GM18873 (cell line): ENCODE data around the gene SPOP.

Experiments used
- ATAC-seq: cut with Tn5 transposase; IDR thresholded peaks from one replicate; pipeline ENCODE4 v1.9.1; 2021; ENCODE audit warnings: mild to moderate bottlenecking, moderate library complexity, moderate number of reproducible peaks; ENCODE audit not compliant: unreplicated experiment, low FRiP score

SPOP gene

DNA sequence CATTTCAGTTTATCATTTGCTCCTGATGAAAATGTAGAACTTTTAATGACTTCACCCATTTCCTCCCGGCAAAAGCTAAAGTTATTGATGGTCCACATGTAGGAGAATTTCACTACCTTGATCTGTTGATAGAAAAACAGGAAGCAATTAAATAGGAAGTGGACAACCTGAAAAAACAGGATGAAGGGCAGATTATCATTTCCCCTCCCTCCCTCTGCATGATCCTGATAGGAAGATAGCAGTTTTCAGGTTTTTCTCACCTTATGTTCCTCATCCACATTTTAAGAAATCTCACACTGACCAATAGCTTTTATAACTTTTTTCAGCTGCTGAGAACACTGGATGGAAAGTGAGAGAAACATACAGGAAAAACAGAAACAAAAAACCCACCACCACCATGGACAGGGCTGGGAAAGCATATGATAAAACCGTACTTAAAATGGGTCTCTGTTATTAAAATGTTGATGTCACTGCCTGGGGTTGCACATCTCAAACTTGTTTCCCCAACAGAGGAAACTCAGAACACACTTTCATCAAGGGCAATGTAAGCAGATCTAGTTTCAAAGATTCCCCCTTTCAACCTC is 55.9 kb downstream of the SPOP start:
- no peak for ATAC-seq

DNA sequence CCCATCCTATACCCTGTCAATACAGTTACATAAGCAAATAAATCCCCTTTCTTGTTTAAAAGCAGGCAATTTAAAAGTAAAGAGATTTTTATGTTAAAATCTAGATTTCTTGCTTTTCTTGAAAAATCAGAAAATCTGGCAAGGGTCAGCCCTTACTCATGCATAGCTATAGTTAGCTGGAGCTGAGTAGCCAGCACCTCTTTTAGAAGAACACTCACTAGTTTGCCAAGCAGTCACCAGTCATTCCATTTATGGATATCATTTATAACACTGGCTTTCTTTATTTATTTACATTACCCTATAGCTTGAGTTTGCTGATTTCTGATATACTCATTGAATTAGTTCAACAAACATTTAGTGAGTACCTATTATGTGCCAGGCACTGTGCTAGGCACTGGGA is 56.5 kb downstream of the SPOP start:
- no peak for ATAC-seq

DNA sequence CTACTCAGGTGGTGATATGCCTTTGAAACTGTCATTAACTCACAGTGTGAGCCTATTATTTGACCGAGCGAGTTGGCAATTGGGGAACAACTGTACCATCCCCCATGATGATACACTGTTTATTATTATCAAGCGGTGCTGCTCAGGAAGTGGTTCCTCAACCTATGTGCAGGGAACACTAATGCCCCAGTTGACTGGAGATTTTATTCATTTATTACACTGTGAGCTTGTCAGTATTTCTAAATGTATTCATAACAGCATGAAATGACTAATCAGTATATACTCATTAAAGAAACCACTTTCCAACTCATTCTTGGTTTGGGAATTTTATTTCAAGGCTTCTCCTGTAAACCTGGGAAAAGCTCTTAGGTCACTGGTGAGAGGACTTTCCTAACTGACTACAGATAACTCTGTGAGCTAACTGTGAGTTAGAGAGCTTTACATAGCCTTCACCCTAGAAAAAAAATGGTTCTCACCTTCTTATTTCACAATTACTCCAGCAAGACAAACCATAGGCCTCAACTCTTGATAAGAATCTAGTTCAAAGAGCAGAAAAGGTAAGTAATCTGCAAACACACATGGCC is 59.8 kb downstream of the SPOP start:
- ATAC-seq = no peak

DNA sequence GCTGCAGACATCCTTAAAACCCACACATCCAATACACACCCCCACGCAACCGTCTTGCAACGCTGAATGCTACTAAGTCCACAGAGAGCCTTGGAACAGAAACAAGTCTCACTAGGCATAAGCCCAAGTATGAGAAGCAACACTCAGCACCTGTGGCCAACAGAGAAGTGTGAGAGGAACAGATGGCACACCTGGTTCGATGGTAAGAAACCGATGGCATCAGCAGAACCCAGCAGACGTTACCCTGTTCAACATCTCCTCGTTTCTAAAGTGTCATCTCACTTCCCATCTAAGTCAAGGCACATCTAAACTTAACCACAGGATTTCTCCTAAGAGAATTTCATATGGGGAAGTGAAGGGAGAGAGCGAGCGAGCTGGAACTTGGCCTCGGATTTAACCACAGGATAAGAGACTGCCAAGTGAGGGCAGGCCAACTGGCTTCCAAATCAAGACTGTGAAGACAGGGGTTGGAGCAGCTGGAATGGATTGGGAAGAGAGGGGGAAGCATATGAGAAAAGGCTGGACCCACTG is 61.2 kb downstream of the SPOP start:
- ATAC-seq = no peak

DNA sequence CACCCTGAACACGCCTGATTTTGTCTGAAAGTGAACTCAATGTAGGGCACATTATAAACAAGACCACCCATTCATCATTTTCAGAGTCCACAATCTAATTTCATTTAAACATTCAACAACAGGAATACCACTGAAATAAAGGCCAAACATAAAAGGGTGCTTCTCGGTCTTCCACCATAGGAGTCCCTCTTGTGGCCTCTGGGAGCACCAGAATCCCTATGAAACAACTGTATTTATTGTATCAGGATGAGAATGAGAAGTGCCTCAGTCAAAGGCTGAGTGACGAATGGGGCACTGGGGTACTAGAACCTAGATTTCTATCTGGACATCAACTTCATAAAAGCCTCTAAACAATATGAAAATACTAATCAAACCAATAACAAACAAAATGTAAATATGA is 61.8 kb downstream of the SPOP start:
- no peak for ATAC-seq

DNA sequence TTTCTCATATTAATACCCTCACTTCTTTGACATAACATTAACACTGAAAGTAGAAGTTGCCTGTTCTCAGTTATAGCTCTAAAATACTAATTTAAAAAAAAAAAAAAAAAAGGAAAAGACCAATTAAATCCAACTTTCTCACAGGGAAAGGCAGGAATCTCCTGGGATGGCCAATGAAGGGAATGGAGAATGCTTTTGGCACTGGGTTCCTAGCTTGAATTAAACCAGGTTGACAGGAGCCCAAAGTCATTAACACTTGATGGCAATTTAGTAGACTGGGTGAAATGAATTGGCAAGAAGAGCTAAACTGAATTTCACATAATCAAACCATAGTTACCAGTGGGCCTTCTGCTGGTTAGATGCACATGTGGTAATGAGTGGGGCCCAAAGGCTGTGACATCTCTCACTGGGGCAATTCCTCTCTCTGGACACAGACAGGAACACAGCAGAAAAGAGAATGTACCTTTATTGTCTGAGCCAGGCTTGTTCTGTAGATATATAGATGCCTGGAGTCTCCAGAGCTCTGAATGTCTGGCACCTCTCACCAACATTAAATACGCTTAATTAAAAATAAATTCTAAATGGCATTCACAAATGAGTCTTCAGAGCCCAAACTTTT is 64.6 kb downstream of the SPOP start:
- no peak for ATAC-seq

DNA sequence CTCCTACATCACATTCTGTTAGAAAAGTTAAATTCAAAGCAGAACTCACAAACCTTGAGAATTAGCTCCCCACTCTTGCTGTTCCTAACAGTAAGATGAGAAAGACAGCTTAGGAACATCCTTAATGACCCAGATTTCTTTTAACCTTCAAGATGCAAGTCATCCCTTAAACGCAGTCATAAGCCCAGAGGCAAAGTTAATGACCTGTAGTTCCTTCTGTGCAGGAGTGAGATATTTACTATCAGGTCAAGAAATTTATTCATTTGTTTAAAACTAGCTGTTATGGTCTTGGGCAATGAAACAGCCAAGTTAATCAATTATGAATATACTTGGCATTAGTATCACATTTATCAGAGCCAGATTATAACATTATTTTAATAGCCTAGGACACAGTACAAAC is 65.2 kb downstream of the SPOP start:
- ATAC-seq = no peak

DNA sequence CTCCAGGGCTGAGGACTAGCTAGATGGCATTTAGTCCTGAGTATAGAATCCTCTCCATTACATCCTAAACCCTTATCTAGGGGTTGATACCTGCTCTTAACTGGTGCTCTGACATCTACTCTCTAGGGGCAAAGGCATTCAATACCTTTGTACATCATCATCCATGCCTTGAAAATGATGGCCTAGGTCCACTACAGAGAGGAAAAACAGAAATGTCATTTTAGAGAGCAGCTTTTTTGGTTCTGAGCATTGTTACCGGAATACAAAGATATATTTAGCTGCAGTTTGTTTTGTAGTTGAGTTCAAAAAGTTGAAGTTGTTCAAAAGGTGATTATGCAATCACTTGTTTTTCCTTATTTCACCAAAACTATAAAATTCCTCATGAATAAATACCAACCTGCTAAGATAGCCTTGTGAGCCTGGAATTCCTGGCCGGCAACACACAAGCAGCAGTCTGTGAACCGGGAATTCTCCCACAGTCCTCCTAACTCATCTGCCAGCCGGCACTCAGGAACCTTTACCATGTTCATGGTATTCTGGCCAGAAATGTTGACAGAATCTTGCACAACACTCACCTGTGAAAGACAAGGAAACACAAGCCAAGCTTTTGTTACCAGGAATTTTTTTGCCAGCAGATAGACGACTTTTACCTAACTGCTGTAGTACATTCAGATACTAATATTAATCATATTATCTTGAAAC is 66.9 kb downstream of the SPOP start:
- no peak for ATAC-seq

DNA sequence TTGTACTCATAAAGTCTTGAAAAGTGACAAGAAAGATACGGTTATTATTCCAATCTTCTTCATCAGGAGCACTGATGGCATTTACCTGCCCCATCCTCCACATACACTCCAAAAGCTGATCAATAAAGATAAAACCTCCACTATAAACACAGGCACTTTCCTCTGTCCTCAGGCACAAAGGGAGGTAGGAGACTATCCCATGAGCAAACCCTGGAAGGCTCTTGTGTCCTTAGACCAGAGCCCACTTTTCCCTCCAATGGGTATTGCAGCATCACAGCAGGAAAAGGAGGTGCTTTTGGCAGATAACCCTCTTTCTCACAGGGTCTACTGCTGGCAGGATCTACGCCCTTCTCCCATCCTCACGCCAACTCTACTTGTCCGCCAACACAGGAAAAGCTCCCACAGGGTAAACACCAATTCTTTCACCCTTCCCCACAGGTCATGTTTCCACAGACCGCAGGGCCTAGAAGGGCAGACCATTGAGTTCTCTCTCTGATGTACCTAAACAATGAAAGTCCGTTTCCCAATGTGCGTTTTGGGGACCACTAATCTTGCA is 73.5 kb downstream of the SPOP start:
- no peak for ATAC-seq

DNA sequence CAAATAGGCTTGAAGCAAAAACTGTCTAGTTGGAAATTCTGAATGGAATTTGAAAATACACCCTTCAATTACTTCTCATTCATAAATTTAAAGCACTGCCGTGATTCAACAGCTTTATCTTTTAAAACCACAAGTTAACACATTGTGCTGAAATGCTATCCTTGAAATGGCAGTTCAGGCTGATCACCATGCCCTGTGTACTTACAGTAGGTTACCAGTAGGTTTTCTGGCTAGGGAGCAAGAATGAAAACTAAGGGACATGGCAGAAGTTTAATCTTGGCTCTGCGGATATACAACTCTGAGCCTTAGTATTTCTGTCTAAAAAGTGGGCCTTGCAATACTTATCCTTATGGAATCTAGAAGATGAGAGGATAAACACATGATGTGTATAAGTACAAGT is 74.2 kb downstream of the SPOP start:
- ATAC-seq = no peak

DNA sequence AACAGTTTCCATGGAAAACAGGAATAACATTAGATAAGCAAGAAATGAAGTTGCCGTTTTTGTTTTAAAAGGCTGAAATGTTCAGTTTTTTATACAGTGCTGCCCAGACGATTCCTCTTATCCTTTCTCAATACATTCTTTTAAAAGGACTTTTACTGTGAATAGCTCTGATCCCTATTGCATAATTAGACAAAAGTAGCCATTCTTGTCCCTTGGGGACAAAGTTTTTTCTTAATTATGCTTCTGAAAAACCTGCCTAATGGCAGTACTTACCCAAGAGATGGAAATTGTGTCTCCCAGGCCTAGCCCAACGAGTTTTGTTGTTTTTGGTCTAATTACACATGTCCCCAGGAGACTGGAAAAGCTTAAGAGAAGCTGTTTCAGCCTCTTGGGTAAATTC is 74.7 kb downstream of the SPOP start:
- no peak for ATAC-seq

DNA sequence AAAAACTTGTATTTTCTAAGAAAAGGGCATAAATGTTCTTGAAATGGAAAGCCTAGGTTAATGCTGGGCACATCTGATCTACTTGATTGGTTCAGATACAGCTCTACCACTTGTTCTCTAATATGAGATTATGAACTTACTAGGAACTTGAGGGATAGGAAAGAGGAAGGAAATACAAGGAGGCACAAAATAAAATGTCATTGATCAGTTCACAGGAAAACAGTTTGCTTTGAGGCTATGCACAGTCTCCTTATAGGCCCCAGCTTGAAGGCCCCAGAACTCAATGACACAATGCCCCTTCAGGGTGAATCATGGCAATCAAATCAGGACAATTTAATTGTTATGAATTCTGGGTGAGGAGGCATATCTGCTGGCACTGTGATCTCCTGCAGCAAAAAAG is 75.1 kb downstream of the SPOP start:
- no peak for ATAC-seq

DNA sequence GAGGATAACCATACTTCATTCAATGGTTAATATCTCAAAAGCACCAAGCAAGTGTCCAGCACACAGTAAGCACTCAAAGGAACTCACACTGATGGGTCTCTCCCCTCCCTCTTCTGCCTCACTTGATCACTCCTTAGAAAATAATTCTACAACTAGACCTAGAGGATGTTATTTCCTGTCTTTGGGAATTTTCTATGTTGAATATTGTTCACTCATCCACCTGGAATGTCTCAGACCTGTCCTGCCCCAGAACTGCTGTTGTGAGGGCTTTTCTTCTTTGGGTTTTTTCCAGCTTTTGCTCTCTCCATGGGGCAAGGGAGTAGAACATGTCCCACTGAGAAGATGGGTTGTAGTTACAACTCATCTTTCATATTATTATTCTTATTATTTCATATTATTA is 76.9 kb downstream of the SPOP start:
- no peak for ATAC-seq

DNA sequence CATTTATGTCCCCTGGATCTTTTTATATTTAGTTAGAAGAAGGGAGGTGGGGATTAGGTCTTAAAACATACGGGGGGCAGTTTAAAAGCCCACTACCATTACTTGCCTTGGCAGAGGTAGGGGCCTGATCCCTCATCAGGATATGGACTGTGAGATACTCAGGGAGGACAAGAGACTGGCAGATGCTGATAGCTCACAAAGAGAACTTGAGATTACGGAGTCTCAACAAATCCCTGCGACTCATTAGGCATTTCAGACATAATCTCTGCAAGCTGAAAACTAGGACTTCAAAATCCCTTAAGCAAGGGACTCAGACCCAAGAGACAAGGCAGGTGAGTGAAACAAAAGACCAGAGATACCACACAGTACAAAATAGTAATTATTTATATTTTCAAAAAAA is 79.0 kb downstream of the SPOP start:
- no peak for ATAC-seq

DNA sequence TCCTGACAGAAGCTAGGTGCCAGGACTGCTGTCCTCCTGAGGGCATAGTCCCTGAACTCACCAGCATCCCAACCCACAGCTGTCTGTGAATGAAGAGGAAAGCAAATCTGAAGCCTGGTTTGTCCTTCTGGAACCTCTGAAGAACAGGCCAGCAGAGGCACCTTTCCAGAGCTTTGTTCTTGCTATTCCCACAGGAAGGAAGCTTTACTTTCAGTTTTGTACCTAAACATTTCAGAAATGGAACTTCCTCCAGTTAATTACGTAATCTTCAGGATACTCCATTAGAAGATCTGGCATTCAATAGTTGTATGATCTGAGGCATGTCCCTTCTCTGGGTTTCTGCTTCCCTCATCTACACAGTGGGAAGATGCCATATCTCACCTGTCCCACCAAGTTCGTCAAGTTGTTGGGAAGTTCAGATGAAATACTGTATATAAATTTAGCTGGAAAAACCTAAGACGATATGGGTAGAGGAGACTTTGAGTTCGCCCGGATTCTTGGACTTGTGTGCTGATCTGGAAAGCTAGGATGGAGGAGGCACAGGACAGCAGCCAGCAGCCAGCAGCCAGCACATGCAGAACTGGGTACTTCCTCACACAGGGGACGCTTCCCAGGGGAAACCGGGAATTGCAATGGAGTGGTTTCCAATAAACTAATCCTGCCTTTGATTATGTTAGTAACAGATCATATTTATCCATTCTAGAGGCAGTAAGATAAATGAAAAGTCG is 79.8 kb downstream of the SPOP start:
- ATAC-seq = no peak

DNA sequence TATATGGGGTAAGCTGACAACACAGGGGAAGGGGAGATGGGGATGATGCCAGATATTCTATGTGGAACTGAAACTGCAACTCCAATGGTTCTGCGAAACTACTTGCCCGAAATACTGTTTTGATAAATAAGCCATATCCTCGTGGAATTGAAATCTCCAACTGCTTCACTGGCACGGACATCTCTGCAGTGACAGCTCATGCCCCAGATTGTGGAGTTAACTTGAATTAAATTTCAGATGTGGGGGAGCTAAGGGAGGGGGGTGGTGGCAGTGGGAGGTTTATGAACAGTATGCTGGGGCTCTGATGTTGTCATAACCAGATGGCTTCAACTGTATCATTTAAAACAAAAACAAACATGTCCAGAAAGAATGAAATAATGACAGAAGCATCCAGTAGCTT is 80.5 kb downstream of the SPOP start:
- no peak for ATAC-seq

DNA sequence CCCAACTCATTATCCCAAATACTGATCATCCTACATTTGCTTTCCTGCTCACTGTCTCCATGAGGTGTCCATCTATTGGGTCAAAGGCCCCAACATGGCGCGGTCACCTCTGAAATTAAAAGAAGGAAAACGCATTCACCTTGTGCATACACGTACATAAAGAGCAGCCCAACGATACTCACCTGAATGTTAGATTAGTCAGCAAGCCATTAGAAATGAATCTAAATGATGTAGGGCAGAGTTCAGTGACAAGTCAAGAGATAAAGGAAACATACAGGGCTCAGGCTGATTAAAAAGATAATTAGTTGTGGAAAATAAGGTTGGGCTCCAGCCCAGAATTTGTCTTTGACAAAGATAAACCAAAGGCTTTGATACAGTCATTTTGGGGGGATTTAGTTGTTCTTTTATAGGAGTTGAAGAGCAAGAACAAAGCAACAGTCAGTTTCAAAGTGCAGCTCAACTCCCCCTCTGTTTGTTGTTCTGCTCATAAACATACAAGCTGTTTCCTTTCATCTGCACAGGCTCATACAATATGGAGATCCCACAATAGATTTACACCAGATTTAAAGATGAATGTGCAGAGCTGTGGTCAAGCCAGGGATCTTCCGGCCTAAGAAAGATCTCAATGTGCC is 81.2 kb downstream of the SPOP start:
- no peak for ATAC-seq

DNA sequence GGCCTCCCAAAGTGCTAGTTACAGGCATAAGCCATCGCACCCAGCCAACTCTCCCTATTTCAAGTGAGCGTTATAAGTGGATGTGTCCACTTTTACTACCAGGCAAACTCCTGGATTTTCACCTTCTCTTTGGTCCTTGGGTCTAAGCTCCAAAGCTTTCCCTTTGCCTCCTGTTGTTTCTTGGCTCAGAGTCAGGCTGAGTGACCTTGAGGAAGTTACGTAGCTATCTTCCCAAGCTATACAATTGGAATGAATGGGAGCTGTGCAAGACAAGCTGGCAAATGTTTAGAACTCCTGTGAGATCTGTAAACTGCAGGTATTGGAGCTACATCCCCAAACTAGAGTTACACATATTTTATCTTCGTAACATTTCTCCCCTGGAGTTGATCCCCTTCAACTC is 81.9 kb downstream of the SPOP start:
- no peak for ATAC-seq

DNA sequence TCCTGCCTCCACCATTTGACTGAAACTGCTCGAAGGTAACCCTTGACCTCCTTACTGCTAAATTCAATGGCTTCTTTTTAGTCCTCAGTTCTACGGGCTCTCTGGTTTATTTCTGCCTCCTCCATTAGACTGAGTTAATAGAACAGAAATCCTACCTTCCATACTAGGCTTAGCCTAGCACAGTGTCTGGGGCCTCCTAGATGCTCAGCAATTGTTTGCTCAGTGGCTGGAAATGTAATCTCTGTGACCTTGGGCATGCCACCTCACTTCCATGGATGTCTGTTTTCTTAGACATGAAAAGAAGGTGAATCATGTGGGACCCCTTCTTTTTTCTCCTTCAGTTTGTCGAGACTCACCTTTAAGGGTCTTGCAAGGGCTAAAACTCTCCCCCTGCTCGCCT is 82.6 kb downstream of the SPOP start:
- ATAC-seq = no peak

DNA sequence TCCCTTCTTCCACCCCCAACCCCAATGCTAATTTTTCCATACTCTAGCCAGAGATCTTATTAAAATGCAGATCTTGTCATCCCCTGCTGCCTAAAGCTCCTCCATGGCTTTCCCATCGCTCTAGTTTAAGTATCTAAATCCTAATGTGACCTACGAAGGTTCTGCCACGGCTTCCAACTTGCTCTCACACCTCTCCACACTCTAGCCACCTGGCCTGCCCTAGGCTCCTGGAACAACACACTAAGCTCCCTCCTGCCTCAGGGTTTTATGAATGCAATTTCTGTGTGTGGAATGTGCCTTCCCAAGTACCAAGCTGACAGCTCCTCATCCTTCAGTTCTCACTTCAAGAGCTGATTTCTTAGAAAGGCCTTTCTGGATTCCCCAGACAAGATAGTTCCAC is 85.6 kb downstream of the SPOP start:
- no peak for ATAC-seq
